Jurkat, Clone E6-1 (cell line): ENCODE measurements around the gene PPP1R8.

Source experiments
- DNase-seq: peaks from one replicate; pipeline ENCODE4 v3.0.0-alpha.2; 2011; ENCODE audit warnings: low read depth, low spot score
- H3K4me3 ChIP-seq: 2 replicates; pipeline ENCODE4 v1.5.1; 2011; ENCODE audit warnings: mild to moderate bottlenecking, low read length, control low read depth, moderate library complexity

PPP1R8 gene

GRCh38 chr1:27885621-27886352, 55.2 kb downstream of the PPP1R8 start:
- H3K4me3 ChIP-seq = no peak overlapping the region
- DNase-seq = no peak

GRCh38 chr1:27886353-27886679, 55.7 kb downstream of the PPP1R8 start:
- DNase-seq = no peak
- H3K4me3 ChIP-seq = no peak overlapping the region

GRCh38 chr1:27886744-27887143, 56.2 kb downstream of the PPP1R8 start:
- no peak overlapping the region for H3K4me3 ChIP-seq
- no peak for DNase-seq

- peak; percentile 86 for DNase-seq
These were observed 56.8 kb downstream of the PPP1R8 start for GRCh38 chr1:27887215-27888021.

GRCh38 chr1:27889506-27889905, 58.9 kb downstream of the PPP1R8 start:
- no peak for DNase-seq
- H3K4me3 ChIP-seq = no peak overlapping the region

More at GRCh38 chr1:27887215-27888021, 56.8 kb downstream of the PPP1R8 start:
- no peak overlapping the region for H3K4me3 ChIP-seq

- DNase-seq = no peak
- no peak overlapping the region for H3K4me3 ChIP-seq
These were observed 60.8 kb downstream of the PPP1R8 start for GRCh38 chr1:27891196-27891889.

GRCh38 chr1:27894521-27894920, 63.9 kb downstream of the PPP1R8 start:
- DNase-seq = no peak

More at GRCh38 chr1:27894521-27894920, 63.9 kb downstream of the PPP1R8 start:
- no peak overlapping the region for H3K4me3 ChIP-seq
